OCI-LY3 (cell line): Measurements from ENCODE around the gene ZP2.

ENCODE experiments used
- H2AFZ ChIP-seq: fragments of 200-600, 300-600 bp; shearing (Covaris generic); 2 replicates; pipeline ENCODE4 v1.6.0; 2014; ENCODE audit warnings: antibody characterized with exemption, low read depth, low read length
- H3K27ac ChIP-seq: fragments of 200-600, 300-600 bp; sonication (generic); 2 replicates; pipeline ENCODE4 v1.5.1; 2014; ENCODE audit warnings: mild to moderate bottlenecking, low read length, moderate library complexity, mixed read lengths
- H3K27me3 ChIP-seq: fragments of 200-600, 300-600 bp; sonication (generic); 2 replicates; pipeline ENCODE4 v1.6.1; 2014; ENCODE audit warnings: low read depth, low read length, mixed read lengths
- H3K36me3 ChIP-seq: fragments of 200-600, 300-600 bp; sonication (generic); replicated peaks from 2 replicates; pipeline ENCODE3; 2014; ENCODE audit warnings: low read depth, low read length, mixed read lengths
- H3K4me1 ChIP-seq: fragments of 300-600, 200-600 bp; sonication (generic); 2 replicates; pipeline ENCODE4 v1.6.1; 2014; ENCODE audit warnings: low read length, mixed read lengths
- H3K4me2 ChIP-seq: fragments of 200-600, 300-600 bp; sonication (generic); 2 replicates; pipeline ENCODE4 v1.6.1; 2014; ENCODE audit warnings: low read length, mixed read lengths
- H3K4me3 ChIP-seq: fragments of 300-600, 200-600 bp; sonication (generic); 2 replicates; pipeline ENCODE4 v1.5.1; 2014; ENCODE audit warnings: antibody characterized with exemption, mild to moderate bottlenecking, low read length, moderate library complexity
- H3K79me2 ChIP-seq: fragments of 300-600, 200-600 bp; shearing (Covaris generic); 2 replicates; pipeline ENCODE4 v1.6.1; 2014; ENCODE audit warnings: mild to moderate bottlenecking, low read length, mixed read lengths
- H3K9ac ChIP-seq: fragments of 300-600, 200-600 bp; shearing (Covaris generic); 2 replicates; pipeline ENCODE4 v1.6.0; 2014; ENCODE audit warnings: mild to moderate bottlenecking, low read length, moderate library complexity
- H3K9me3 ChIP-seq: fragments of 200-600, 300-600 bp; shearing (Covaris generic); 2 replicates; pipeline ENCODE4 v1.6.1; 2014; ENCODE audit warnings: low read length, mixed read lengths; ENCODE audit not compliant: insufficient read depth
- H4K20me1 ChIP-seq: fragments of 200-600, 300-600 bp; sonication (generic); 2 replicates; pipeline ENCODE4 v1.6.1; 2016; ENCODE audit warnings: low read length, mixed read lengths; ENCODE audit not compliant: insufficient read depth
- CTCF ChIP-seq: fragments of 200-600, 300-600 bp; sonication (generic); IDR thresholded peaks from 2 replicates; pipeline ENCODE4 v1.5.1; 2014; ENCODE audit warnings: antibody characterized with exemption, low read length, low read depth
- EZH2phosphoT487 ChIP-seq: fragments of 200-600 bp; shearing (Covaris generic); IDR thresholded peaks from 2 replicates; pipeline ENCODE4 v1.6.1; 2018; ENCODE audit warnings: antibody characterized with exemption, mixed run types, low read depth

ZP2 gene

GRCh38 chr16:21186326-21186691, 25.1 kb downstream of the ZP2 start:
- no peak for TF ChIP-seq CTCF
- TF ChIP-seq EZH2phosphoT487, result no peak
- Histone ChIP-seq H3K27me3 (peaks cover 11% of the 10 kb centered on the region), H3K4me1 (peaks cover 25% of the 10 kb centered on the region), H3K4me2 (no peak overlapping the region), H3K79me2 (no peaks in the 10 kb centered on the region), H3K9ac (no peak overlapping the region), H3K9me3 (0 out of 2 replicates have a peak, but pooled peaks cover 12% of the 10 kb centered on the region), H3K4me3 (no peak overlapping the region), H2AFZ (no peak overlapping the region), H3K27ac (no peak overlapping the region), H3K36me3 (peaks cover 34% of the 10 kb centered on the region), H4K20me1 (no peaks in the 10 kb centered on the region; the same call in 1 of the 2 replicates)

- H3K4me2 ChIP-seq, result no peak overlapping the region
- H3K36me3 ChIP-seq, result peaks cover 39% of the 10 kb centered on the region
- H3K9ac ChIP-seq, result no peak overlapping the region
- peaks cover 25% of the 10 kb centered on the region for H3K4me1 ChIP-seq
- H4K20me1 ChIP-seq, result no peaks in the 10 kb centered on the region; the same call in 1 of the 2 replicates
- H3K4me3 ChIP-seq, result no peak overlapping the region
- 0 out of 2 replicates have a peak, but pooled peaks cover 12% of the 10 kb centered on the region for H3K9me3 ChIP-seq
- no peak overlapping the region for H2AFZ ChIP-seq
- peaks cover 11% of the 10 kb centered on the region for H3K27me3 ChIP-seq
- H3K79me2 ChIP-seq, result no peaks in the 10 kb centered on the region
- TF ChIP-seq CTCF (no peak), EZH2phosphoT487 (no peak)
- no peak overlapping the region for H3K27ac ChIP-seq
Measured at GRCh38 chr16:21185659-21186325, 25.6 kb downstream of the ZP2 start.

GRCh38 chr16:21184834-21185233, 26.5 kb downstream of the ZP2 start:
- H3K27ac ChIP-seq, result 0 out of 2 replicates have a peak overlapping the region, but pooled peaks have one; percentile 6
- TF ChIP-seq CTCF (no peak), EZH2phosphoT487 (no peak)
- no peak overlapping the region for H3K4me2 ChIP-seq
- H3K4me1 ChIP-seq, result peaks cover 25% of the 10 kb centered on the region
- no peak overlapping the region for H3K9ac ChIP-seq
- 0 out of 2 replicates have a peak, but pooled peaks cover 12% of the 10 kb centered on the region for H3K9me3 ChIP-seq
- peaks cover 47% of the 10 kb centered on the region for H3K36me3 ChIP-seq
- no peak overlapping the region for H2AFZ ChIP-seq
- peaks cover 5% of the 10 kb centered on the region for H3K27me3 ChIP-seq
- H4K20me1 ChIP-seq, result no peaks in the 10 kb centered on the region; the same call in 1 of the 2 replicates
- no peaks in the 10 kb centered on the region for H3K79me2 ChIP-seq
- H3K4me3 ChIP-seq, result no peak overlapping the region

GRCh38 chr16:21183995-21184394, 27.4 kb downstream of the ZP2 start:
- Histone ChIP-seq H3K4me3 (no peak overlapping the region), H3K4me1 (peaks cover 18% of the 10 kb centered on the region), H3K9ac (no peak overlapping the region), H2AFZ (no peak overlapping the region), H3K4me2 (no peak overlapping the region), H3K27me3 (no peaks in the 10 kb centered on the region), H4K20me1 (no peaks in the 10 kb centered on the region; the same call in 1 of the 2 replicates), H3K79me2 (no peaks in the 10 kb centered on the region), H3K36me3 (peaks cover 55% of the 10 kb centered on the region), H3K9me3 (0 out of 2 replicates have a peak, but pooled peaks cover 12% of the 10 kb centered on the region), H3K27ac (no peak overlapping the region)
- TF ChIP-seq CTCF (no peak), EZH2phosphoT487 (no peak)
